AG04449 (cell line): ENCODE data around the gene F3.

Experiments used
- CTCF ChIA-PET: fragments of 350-600 bp; formaldehyde crosslinking; extraction: SDS; loops from one replicate; lab custom pipeline; 2021; ENCODE audit warnings: antibody characterized with exemption; lab: Yijun Ruan, JAX
- POLR2A ChIA-PET: fragments of 400-600, 350-600 bp; formaldehyde crosslinking; extraction: SDS; loops from one replicate; lab custom pipeline; 2020; ENCODE audit warnings: antibody characterized with exemption, inconsistent platforms; lab: Yijun Ruan, JAX
- DNase-seq: peaks from one replicate; pipeline ENCODE4 v3.0.0-alpha.2; 2010; ENCODE audit warnings: low read depth, low spot score
- H3K4me3 ChIP-seq: 2 replicates; pipeline ENCODE4 v1.5.1; 2011; ENCODE audit warnings: low read depth, mild to moderate bottlenecking, control low read depth, low read length
- TF ChIP-seq, protein P1 (sequence below): IDR thresholded peaks from one replicate; pipeline ENCODE4 v1.5.1; 2011; ENCODE audit warnings: mild to moderate bottlenecking, moderate library complexity, low read length, control low read depth, inconsistent platforms; ENCODE audit not compliant: insufficient read depth; ENCODE audit errors: missing control alignments

F3 gene

DNA sequence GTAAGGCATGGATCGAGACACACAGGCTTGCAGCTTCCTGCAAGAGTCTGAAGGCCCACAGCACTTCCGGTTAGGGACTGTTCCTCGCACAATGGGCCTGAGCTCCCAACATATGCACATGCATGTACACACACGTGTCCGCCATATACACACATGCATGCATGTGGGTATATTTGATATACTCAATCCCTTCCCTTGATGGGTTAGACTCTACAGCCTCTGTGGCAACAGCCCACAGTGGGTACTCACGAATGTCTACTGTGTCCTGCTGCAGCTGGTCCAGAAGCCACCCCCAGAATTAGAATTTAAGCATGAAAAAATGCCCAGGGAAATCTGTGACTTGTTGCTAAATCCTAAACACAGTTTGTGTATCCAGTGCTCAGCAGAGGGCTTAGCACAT, 9.9 kb downstream of the F3 start:
- ChIA-PET POLR2A (interaction anchor here (0.6 kb wide), 1 partner anchor 67 kb away, joined by 3 read pairs; no protein-coding TSS in a partner anchor), CTCF (interaction anchor here (1.8 to 21.7 kb wide), 4 partner anchors 10 to 272 kb away, joined by 5 to 563 read pairs (median 12); no protein-coding TSS in a partner anchor)
- H3K4me3 ChIP-seq, result no peak overlapping the region
- DNase-seq, result no peak
- TF ChIP-seq, protein P1, sequence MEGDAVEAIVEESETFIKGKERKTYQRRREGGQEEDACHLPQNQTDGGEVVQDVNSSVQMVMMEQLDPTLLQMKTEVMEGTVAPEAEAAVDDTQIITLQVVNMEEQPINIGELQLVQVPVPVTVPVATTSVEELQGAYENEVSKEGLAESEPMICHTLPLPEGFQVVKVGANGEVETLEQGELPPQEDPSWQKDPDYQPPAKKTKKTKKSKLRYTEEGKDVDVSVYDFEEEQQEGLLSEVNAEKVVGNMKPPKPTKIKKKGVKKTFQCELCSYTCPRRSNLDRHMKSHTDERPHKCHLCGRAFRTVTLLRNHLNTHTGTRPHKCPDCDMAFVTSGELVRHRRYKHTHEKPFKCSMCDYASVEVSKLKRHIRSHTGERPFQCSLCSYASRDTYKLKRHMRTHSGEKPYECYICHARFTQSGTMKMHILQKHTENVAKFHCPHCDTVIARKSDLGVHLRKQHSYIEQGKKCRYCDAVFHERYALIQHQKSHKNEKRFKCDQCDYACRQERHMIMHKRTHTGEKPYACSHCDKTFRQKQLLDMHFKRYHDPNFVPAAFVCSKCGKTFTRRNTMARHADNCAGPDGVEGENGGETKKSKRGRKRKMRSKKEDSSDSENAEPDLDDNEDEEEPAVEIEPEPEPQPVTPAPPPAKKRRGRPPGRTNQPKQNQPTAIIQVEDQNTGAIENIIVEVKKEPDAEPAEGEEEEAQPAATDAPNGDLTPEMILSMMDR, result no peak

DNA sequence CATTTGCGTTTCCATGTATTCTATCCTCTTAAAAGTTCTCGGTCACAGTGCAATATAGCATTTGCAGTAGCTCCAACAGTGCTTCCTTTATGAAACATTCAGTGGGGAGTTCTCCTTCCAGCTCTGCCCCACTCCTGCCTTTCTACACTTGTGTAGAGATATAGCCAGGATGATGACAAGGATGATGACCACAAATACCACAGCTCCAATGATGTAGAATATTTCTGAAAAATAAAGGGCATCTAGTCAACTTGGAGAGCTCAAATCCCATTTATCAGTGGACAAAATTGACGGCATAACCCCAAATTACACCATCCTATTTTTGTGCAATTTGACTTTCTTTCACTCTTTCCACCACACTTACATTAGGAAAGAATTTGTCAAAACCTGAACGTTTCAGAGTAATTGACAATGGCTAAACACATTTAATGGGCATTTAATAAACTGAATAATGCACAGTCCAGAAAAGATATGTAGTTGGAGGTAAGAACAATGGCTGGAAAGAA, 11.1 kb downstream of the F3 start:
- H3K4me3 ChIP-seq, result no peak overlapping the region
- no peak for DNase-seq
- POLR2A ChIA-PET, result interaction anchor here (1.1 kb wide), 1 partner anchor 11 kb away, joined by 5 read pairs; the partner anchor contains the start of gene F3
- CTCF ChIA-PET, result interaction anchor here (1.0 to 21.7 kb wide), 7 partner anchors 9 to 513 kb away, joined by 4 to 563 read pairs (median 6); no protein-coding TSS in a partner anchor
- TF ChIP-seq, protein P1, result no peak

GRCh38 chr1:94529416-94529815, 12.1 kb downstream of the F3 start:
- no peak overlapping the region for H3K4me3 ChIP-seq
- DNase-seq, result no peak
- POLR2A ChIA-PET, result no interaction called here
- TF ChIP-seq, protein P1, result no peak
- CTCF ChIA-PET, result interaction anchor here (0.7 to 21.7 kb wide), 6 partner anchors 10 to 514 kb away, joined by 3 to 563 read pairs (median 5); no protein-coding TSS in a partner anchor

DNA sequence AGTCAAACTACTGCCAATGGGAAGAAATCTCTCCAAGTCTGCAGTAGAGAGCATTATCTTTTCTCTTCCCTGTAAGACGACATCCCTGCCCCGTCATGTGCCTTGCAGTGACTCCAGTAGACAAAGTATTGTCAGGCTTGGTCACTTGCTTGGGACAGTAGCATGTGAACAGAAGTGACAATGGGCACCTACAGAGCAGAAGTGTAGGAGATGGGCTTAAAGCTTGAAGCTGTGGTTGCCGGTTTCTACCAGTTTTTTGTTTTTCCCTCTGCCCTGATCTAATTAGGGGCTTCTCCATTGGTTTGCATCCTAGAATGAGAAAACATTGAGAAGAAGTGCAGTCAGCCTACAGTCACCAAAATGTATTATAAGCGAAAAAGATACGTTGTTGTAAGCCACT, 12.7 kb downstream of the F3 start:
- TF ChIP-seq, protein P1, result no peak

GRCh38 chr1:94528299-94528698, 13.3 kb downstream of the F3 start:
- no peak for DNase-seq
- ChIA-PET CTCF (interaction anchor here (1.0 to 21.7 kb wide), 6 partner anchors 11 to 515 kb away, joined by 3 to 563 read pairs (median 6); no protein-coding TSS in a partner anchor), POLR2A (no interaction called here)
- TF ChIP-seq, protein P1, result no peak
- no peak overlapping the region for H3K4me3 ChIP-seq

More for the DNA sequence above, 12.7 kb downstream of the F3 start:
- ChIA-PET POLR2A (no interaction called here), CTCF (interaction anchor here (1.0 to 21.7 kb wide), 5 partner anchors 11 to 515 kb away, joined by 3 to 563 read pairs (median 6); no protein-coding TSS in a partner anchor)
- no peak for DNase-seq
- H3K4me3 ChIP-seq, result no peak overlapping the region

- no peak overlapping the region for H3K4me3 ChIP-seq
- POLR2A ChIA-PET, result no interaction called here
- no peak for DNase-seq
- TF ChIP-seq, protein P1, result no peak
- CTCF ChIA-PET, result interaction anchor here (0.7 to 21.7 kb wide), 8 partner anchors 9 to 276 kb away, joined by 3 to 563 read pairs (median 6); no protein-coding TSS in a partner anchor
Measured at GRCh38 chr1:94527447-94528031, 14.0 kb downstream of the F3 start.
